GM18519 (cell line): ENCODE data around the gene POLE.

Experiments used
- ATAC-seq: cut with Tn5 transposase; IDR thresholded peaks from one replicate; pipeline ENCODE4 v1.9.1; 2021; ENCODE audit warnings: mild to moderate bottlenecking, moderate library complexity; ENCODE audit not compliant: unreplicated experiment, low FRiP score

Gene POLE

GRCh38 chr12:132633398-132633797 lies 53.7 kb downstream of the POLE start:
- ATAC-seq = no peak

GRCh38 chr12:132632521-132633228 lies 54.5 kb downstream of the POLE start:
- ATAC-seq = no peak

GRCh38 chr12:132631666-132632065 lies 55.5 kb downstream of the POLE start:
- ATAC-seq = no peak

GRCh38 chr12:132630672-132631071 lies 56.5 kb downstream of the POLE start:
- no peak for ATAC-seq

GRCh38 chr12:132629330-132629729 lies 57.8 kb downstream of the POLE start:
- no peak for ATAC-seq

- no peak for ATAC-seq
Measured at GRCh38 chr12:132625731-132626430, 61.3 kb downstream of the POLE start.

- ATAC-seq = no peak
Measured at GRCh38 chr12:132624910-132625630, 62.1 kb downstream of the POLE start.

- ATAC-seq = no peak
Measured at GRCh38 chr12:132624186-132624855, 62.8 kb downstream of the POLE start.

GRCh38 chr12:132623072-132623869 lies 63.9 kb downstream of the POLE start:
- no peak for ATAC-seq

- ATAC-seq = no peak
Measured at GRCh38 chr12:132622437-132623071, 64.6 kb downstream of the POLE start.

GRCh38 chr12:132621657-132622435 lies 65.3 kb downstream of the POLE start:
- ATAC-seq = no peak

- ATAC-seq = no peak
Measured at GRCh38 chr12:132620899-132621656, 66.1 kb downstream of the POLE start.

GRCh38 chr12:132620113-132620898 lies 66.8 kb downstream of the POLE start:
- no peak for ATAC-seq

- ATAC-seq = no peak
Measured at GRCh38 chr12:132619386-132620112, 67.6 kb downstream of the POLE start.

GRCh38 chr12:132619071-132619385 lies 68.1 kb downstream of the POLE start:
- ATAC-seq = no peak

- no peak for ATAC-seq
Measured at GRCh38 chr12:132618683-132619043, 68.5 kb downstream of the POLE start, which contains the start of gene P2RX2. Gene P2RX2 (plus strand): TSS chr12:132618776. CDS start chr12:132618817, 41 bp downstream.
